Loucy (cell line): ENCODE results near the gene RTN4RL2.

Experiments used
- CTCF ChIP-seq: fragments of 200-600 bp; sonication (generic); conservative IDR thresholded peaks from 2 replicates; pipeline ENCODE4 v1.5.1; 2014; ENCODE audit warnings: mild to moderate bottlenecking, antibody characterized with exemption, low read length
- EZH2phosphoT487 ChIP-seq: fragments of 200-600 bp; IDR thresholded peaks from 2 replicates; pipeline ENCODE4 v1.6.1; 2018; ENCODE audit warnings: antibody characterized with exemption, mild to moderate bottlenecking, moderate library complexity, borderline replicate concordance

GRCh38 chr11:57479911-57480310, 19.6 kb downstream of the RTN4RL2 start:
- TF ChIP-seq CTCF: no peak
- TF ChIP-seq EZH2phosphoT487: no peak
